Loucy (cell line): ENCODE results near the gene KRR1.

ENCODE experiments used
- H2AFZ ChIP-seq: fragments of 200-600 bp; sonication (generic); 2 replicates; pipeline ENCODE4 v1.6.0; 2016; ENCODE audit warnings: antibody characterized with exemption, mild to moderate bottlenecking, low read length, moderate library complexity
- H3F3A ChIP-seq: fragments of 200-600 bp; 2 replicates; pipeline ENCODE4 v1.6.0; 2016; ENCODE audit warnings: antibody characterized with exemption, low read depth, mild to moderate bottlenecking
- H3K27me3 ChIP-seq: fragments of 200-600 bp; sonication (generic); 2 replicates; pipeline ENCODE4 v1.6.1; 2014; ENCODE audit warnings: low read length, mild to moderate bottlenecking; ENCODE audit not compliant: insufficient read depth, poor library complexity, severe bottlenecking
- H3K36me3 ChIP-seq: fragments of 200-600 bp; sonication (generic); 2 replicates; pipeline ENCODE4 v1.6.1; 2016; ENCODE audit warnings: low read length; ENCODE audit not compliant: insufficient read depth
- H3K4me1 ChIP-seq: fragments of 200-600 bp; sonication (generic); 2 replicates; pipeline ENCODE4 v1.5.1; 2014; ENCODE audit warnings: low read length, mild to moderate bottlenecking; ENCODE audit not compliant: insufficient read depth, poor library complexity, severe bottlenecking
- H3K4me2 ChIP-seq: fragments of 200-600 bp; sonication (generic); 2 replicates; pipeline ENCODE4 v1.6.0; 2014; ENCODE audit warnings: antibody characterized with exemption, low read length, low read depth, mild to moderate bottlenecking; ENCODE audit not compliant: poor library complexity, severe bottlenecking
- H3K4me3 ChIP-seq: fragments of 200-600 bp; sonication (generic); 2 replicates; pipeline ENCODE4 v1.5.1; 2014; ENCODE audit warnings: low read length, mild to moderate bottlenecking, mixed read lengths; ENCODE audit not compliant: poor library complexity, severe bottlenecking
- H3K79me2 ChIP-seq: fragments of 200-600 bp; sonication (generic); 2 replicates; pipeline ENCODE4 v1.6.1; 2014; ENCODE audit warnings: low read length; ENCODE audit not compliant: insufficient read depth
- H3K9ac ChIP-seq: fragments of 200-600 bp; sonication (generic); 2 replicates; pipeline ENCODE4 v1.6.0; 2014; ENCODE audit warnings: mild to moderate bottlenecking, low read depth, low read length, moderate library complexity; ENCODE audit not compliant: poor library complexity, severe bottlenecking
- H3K9me2 ChIP-seq: fragments of 200-600 bp; sonication (generic); replicated peaks from 2 replicates; pipeline ENCODE4 v1.6.1; 2016; ENCODE audit warnings: low read depth, low read length, mixed read lengths
- H3K9me3 ChIP-seq: fragments of 200-600 bp; sonication (generic); 2 replicates; pipeline ENCODE4 v1.6.1; 2014; ENCODE audit warnings: mild to moderate bottlenecking, antibody characterized with exemption, low read length, low read depth; ENCODE audit not compliant: insufficient read depth
- H4K20me1 ChIP-seq: fragments of 200-600 bp; sonication (generic); 2 replicates; pipeline ENCODE4 v1.6.0; 2014; ENCODE audit warnings: antibody characterized with exemption, low read length, mild to moderate bottlenecking; ENCODE audit not compliant: insufficient read depth, poor library complexity, severe bottlenecking
- CTCF ChIP-seq: fragments of 200-600 bp; sonication (generic); conservative IDR thresholded peaks from 2 replicates; pipeline ENCODE4 v1.5.1; 2014; ENCODE audit warnings: mild to moderate bottlenecking, antibody characterized with exemption, low read length
- EZH2phosphoT487 ChIP-seq: fragments of 200-600 bp; IDR thresholded peaks from 2 replicates; pipeline ENCODE4 v1.6.1; 2018; ENCODE audit warnings: antibody characterized with exemption, mild to moderate bottlenecking, moderate library complexity, borderline replicate concordance

Gene KRR1

DNA sequence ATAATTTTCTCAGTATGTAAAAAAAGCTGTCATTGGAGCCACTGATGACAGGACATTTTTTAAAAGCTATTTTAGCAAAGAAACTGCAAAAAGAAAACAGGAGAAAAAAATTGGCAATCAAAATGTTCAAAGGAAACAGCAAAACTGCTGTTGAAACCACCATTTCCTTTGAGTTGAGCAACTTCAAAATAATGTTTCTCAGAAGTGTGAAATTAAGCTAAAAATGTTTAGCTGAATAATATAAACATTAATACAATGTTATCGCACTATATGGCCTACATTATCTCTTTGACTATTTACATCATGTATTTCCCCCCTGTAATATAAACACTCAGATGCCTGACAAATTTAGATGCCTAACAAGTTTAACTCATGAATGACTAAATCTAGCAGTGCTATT lies 54.2 kb downstream of the KRR1 start:
- Histone ChIP-seq H3K4me2 (peak overlapping the region; percentile 46), H4K20me1 (no peaks in the 10 kb centered on the region), H3K79me2 (no peaks in the 10 kb centered on the region), H3K4me1 (peaks cover 36% of the 10 kb centered on the region), H3F3A (peaks cover 5% of the 10 kb centered on the region; the same call in 1 of the 2 replicates), H3K27me3 (no peaks in the 10 kb centered on the region), H3K9ac (no peak overlapping the region), H2AFZ (no peak overlapping the region), H3K9me3 (peaks cover 7% of the 10 kb centered on the region; the same call in 1 of the 2 replicates), H3K36me3 (no peaks in the 10 kb centered on the region), H3K9me2 (no peaks in the 10 kb centered on the region), H3K4me3 (peak overlapping the region; percentile 8)
- TF ChIP-seq CTCF (no peak), EZH2phosphoT487 (no peak)

DNA sequence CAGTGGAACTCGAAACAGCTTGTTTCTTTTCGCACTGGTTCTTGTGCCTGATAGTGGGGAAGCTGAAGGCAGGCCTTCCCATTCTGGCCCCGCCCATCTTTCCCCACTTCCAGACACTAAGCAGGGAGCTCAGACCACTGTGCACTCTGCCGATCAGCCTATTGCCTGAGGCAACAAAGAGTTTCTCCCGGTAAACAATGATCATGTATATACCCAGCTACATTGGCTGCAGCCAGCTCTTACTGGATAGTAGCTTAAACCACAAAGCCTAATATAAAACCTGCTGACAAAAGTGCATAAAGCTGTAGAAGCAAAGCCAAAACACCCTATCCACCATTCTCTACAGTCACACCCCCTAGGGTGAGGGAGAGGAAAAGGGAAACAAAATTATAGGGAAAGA lies 55.6 kb downstream of the KRR1 start:
- Histone ChIP-seq H3K9me3 (peaks cover 7% of the 10 kb centered on the region; the same call in 1 of the 2 replicates), H3K9me2 (no peaks in the 10 kb centered on the region), H3K9ac (no peak overlapping the region), H3K4me1 (peaks cover 36% of the 10 kb centered on the region), H3K36me3 (no peaks in the 10 kb centered on the region), H3F3A (peaks cover 5% of the 10 kb centered on the region; the same call in 1 of the 2 replicates), H2AFZ (peak overlapping the region; percentile 16), H3K79me2 (no peaks in the 10 kb centered on the region), H3K4me2 (peak overlapping the region; percentile 46), H4K20me1 (no peaks in the 10 kb centered on the region), H3K27me3 (no peaks in the 10 kb centered on the region), H3K4me3 (peak overlapping the region; percentile 8)
- no peak for TF ChIP-seq EZH2phosphoT487
- no peak for TF ChIP-seq CTCF

- Histone ChIP-seq H3K9ac (no peak overlapping the region), H3K27me3 (no peaks in the 10 kb centered on the region), H3K36me3 (no peaks in the 10 kb centered on the region), H3K4me3 (no peak overlapping the region), H4K20me1 (no peaks in the 10 kb centered on the region), H3K4me2 (no peak overlapping the region), H3K79me2 (no peaks in the 10 kb centered on the region), H3K4me1 (peaks cover 22% of the 10 kb centered on the region), H3K9me2 (no peaks in the 10 kb centered on the region), H3K9me3 (no peaks in the 10 kb centered on the region), H3F3A (peaks cover 5% of the 10 kb centered on the region; the same call in 1 of the 2 replicates), H2AFZ (peak overlapping the region; percentile 72; the same call in 1 of the 2 replicates)
- TF ChIP-seq CTCF, result no peak
- no peak for TF ChIP-seq EZH2phosphoT487
Measured at GRCh38 chr12:75452675-75453330, 58.6 kb downstream of the KRR1 start.
